ENCODE results near the gene DHODH.

The DHODH gene

GRCh38 chr16:72013888-72014581 is 5.5 kb downstream of the DHODH start:
- Histone ChIP-seq H3K36me3 (ENCODE audit: low read length) (no peaks in the 10 kb centered on the region), H3K4me2 (ENCODE audit: low read depth, low read length, poor library complexity, severe bottlenecking) (no peak overlapping the region), H3K9me2 (replicated peaks; ENCODE audit: insufficient read depth, low read length) (no peaks in the 10 kb centered on the region), H3K27me3 (ENCODE audit: low read length) (no peaks in the 10 kb centered on the region), H3K9me3 (ENCODE audit: insufficient read depth, low read length) (no peaks in the 10 kb centered on the region), H3K27ac (ENCODE audit: low read depth, low read length) (no peak overlapping the region), H3F3A (ENCODE audit: insufficient read depth) (no peaks in the 10 kb centered on the region), H3K4me3 (ENCODE audit: insufficient read depth, low read length, poor library complexity, severe bottlenecking) (no peak overlapping the region), H4K20me1 (ENCODE audit: low read depth, low read length) (no peaks in the 10 kb centered on the region), H3K79me2 (ENCODE audit: insufficient read depth, low read length) (peaks cover 3% of the 10 kb centered on the region; the same call in 1 of the 2 replicates), H2AFZ (ENCODE audit: low read depth, low read length, severe bottlenecking) (no peak overlapping the region), H3K9ac (ENCODE audit: low read length) (no peak overlapping the region)
- TF ChIP-seq EZH2phosphoT487 (conservative IDR thresholded peaks at IDR 0.05; ENCODE audit: low read length) (no peak), CTCF (IDR thresholded peaks at IDR 0.05; ENCODE audit: insufficient read depth, low read length, poor library complexity, severe bottlenecking) (no peak)

GRCh38 chr16:72014675-72015074 is 6.1 kb downstream of the DHODH start:
- H3K4me3 ChIP-seq (ENCODE audit: insufficient read depth, low read length, poor library complexity, severe bottlenecking): no peak overlapping the region
- H3F3A ChIP-seq (ENCODE audit: insufficient read depth): no peaks in the 10 kb centered on the region
- no peaks in the 10 kb centered on the region for H3K9me3 ChIP-seq (ENCODE audit: insufficient read depth, low read length)
- no peak for TF ChIP-seq CTCF (IDR thresholded peaks at IDR 0.05; ENCODE audit: insufficient read depth, low read length, poor library complexity, severe bottlenecking)
- TF ChIP-seq EZH2phosphoT487 (conservative IDR thresholded peaks at IDR 0.05; ENCODE audit: low read length): no peak
- H2AFZ ChIP-seq (ENCODE audit: low read depth, low read length, severe bottlenecking): no peak overlapping the region
- no peaks in the 10 kb centered on the region for H4K20me1 ChIP-seq (ENCODE audit: low read depth, low read length)
- H3K36me3 ChIP-seq (ENCODE audit: low read length): no peaks in the 10 kb centered on the region
- no peak overlapping the region for H3K4me2 ChIP-seq (ENCODE audit: low read depth, low read length, poor library complexity, severe bottlenecking)
- no peak overlapping the region for H3K9ac ChIP-seq (ENCODE audit: low read length)
- H3K9me2 ChIP-seq (replicated peaks; ENCODE audit: insufficient read depth, low read length): no peaks in the 10 kb centered on the region
- no peaks in the 10 kb centered on the region for H3K27me3 ChIP-seq (ENCODE audit: low read length)
- H3K79me2 ChIP-seq (ENCODE audit: insufficient read depth, low read length): peaks cover under 1% of the 10 kb centered on the region; the same call in 1 of the 2 replicates
- no peak overlapping the region for H3K27ac ChIP-seq (ENCODE audit: low read depth, low read length)

- H3K36me3 ChIP-seq (ENCODE audit: low read length): no peaks in the 10 kb centered on the region
- H3K9ac ChIP-seq (ENCODE audit: low read length): no peak overlapping the region
Observed at GRCh38 chr16:72015124-72015523, 6.6 kb downstream of the DHODH start.

More at GRCh38 chr16:72015124-72015523, 6.6 kb downstream of the DHODH start:
- H3K4me3 ChIP-seq (ENCODE audit: insufficient read depth, low read length, poor library complexity, severe bottlenecking): no peak overlapping the region
- no peaks in the 10 kb centered on the region for H3K9me2 ChIP-seq (replicated peaks; ENCODE audit: insufficient read depth, low read length)
- no peak overlapping the region for H2AFZ ChIP-seq (ENCODE audit: low read depth, low read length, severe bottlenecking)
- H3K27ac ChIP-seq (ENCODE audit: low read depth, low read length): no peak overlapping the region
- no peak overlapping the region for H3K4me2 ChIP-seq (ENCODE audit: low read depth, low read length, poor library complexity, severe bottlenecking)
- H4K20me1 ChIP-seq (ENCODE audit: low read depth, low read length): no peaks in the 10 kb centered on the region
- TF ChIP-seq EZH2phosphoT487 (conservative IDR thresholded peaks at IDR 0.05; ENCODE audit: low read length) (no peak), CTCF (IDR thresholded peaks at IDR 0.05; ENCODE audit: insufficient read depth, low read length, poor library complexity, severe bottlenecking) (no peak)
- no peaks in the 10 kb centered on the region for H3K9me3 ChIP-seq (ENCODE audit: insufficient read depth, low read length)
- no peaks in the 10 kb centered on the region for H3K27me3 ChIP-seq (ENCODE audit: low read length)
- no peaks in the 10 kb centered on the region for H3F3A ChIP-seq (ENCODE audit: insufficient read depth)
- no peaks in the 10 kb centered on the region for H3K79me2 ChIP-seq (ENCODE audit: insufficient read depth, low read length)

All from SU-DHL-6 (cell line).